CD4-positive, alpha-beta memory T cell (primary cell): ENCODE data around the gene SLC27A5. TPM values are rescaled to one million over a fixed set of nuclear protein-coding genes. Genes with fewer than 3 reads are reported as not detected.

ENCODE experiments used
- CTCF ChIA-PET: fragments of 350-600 bp; sonication (Branson Sonifier 250); formaldehyde crosslinking; loops from one replicate; lab custom pipeline; 2021; ENCODE audit warnings: inconsistent platforms; ENCODE audit not compliant: partially characterized antibody; lab: Charles Lee
- POLR2A ChIA-PET: fragments of 350-600 bp; sonication (Branson Sonifier 250); formaldehyde crosslinking; loops from one replicate; lab custom pipeline; 2021; ENCODE audit not compliant: partially characterized antibody; lab: Charles Lee
- DNase-seq, 5 donors: peaks; one replicate each; pipeline versions ENCODE4 v3.0.0 to v3.0.0-alpha.2; 2020 to 2022; ENCODE audit warnings: mixed read lengths in 1 of 5
- H3K27ac ChIP-seq: one replicate; pipeline ENCODE4 v1.7.0; 2013; ENCODE audit warnings: low read depth, low read length
- H3K27me3 ChIP-seq: 2 replicates; pipeline ENCODE4 v1.7.0; 2013; ENCODE audit warnings: mild to moderate bottlenecking, low read length, moderate library complexity; ENCODE audit not compliant: insufficient read depth
- H3K36me3 ChIP-seq: 2 replicates; pipeline ENCODE4 v1.7.0; 2013; ENCODE audit warnings: mild to moderate bottlenecking, low read length, moderate library complexity; ENCODE audit not compliant: insufficient read depth
- H3K4me1 ChIP-seq: 2 replicates; pipeline ENCODE4 v1.7.0; 2013; ENCODE audit warnings: mild to moderate bottlenecking, low read length, moderate library complexity; ENCODE audit not compliant: insufficient read depth
- H3K4me3 ChIP-seq, 2 donors: one replicate each; pipeline ENCODE4 v1.7.0; 2013; ENCODE audit warnings: low read length in 2 of 2, mild to moderate bottlenecking in 1 of 2
- H3K9me3 ChIP-seq, 2 donors: one replicate each; pipeline ENCODE4 v1.7.0; 2013; ENCODE audit warnings: low read length in 2 of 2, control low read depth in 1 of 2; ENCODE audit not compliant: control insufficient read depth in 1 of 2
- H3K27ac Mint-ChIP-seq, 7 donors: one replicate each; pipeline ENCODE4 v1.8.0; 2020 to 2021; ENCODE audit warnings: mixed read lengths in 7 of 7, mild to moderate bottlenecking in 6 of 7, inconsistent platforms in 3 of 7, moderate library complexity in 3 of 7
- H3K27me3 Mint-ChIP-seq, 2 donors: one replicate each; pipeline ENCODE4 v1.8.0; 2020 to 2021; ENCODE audit warnings: mixed read lengths in 2 of 2
- H3K36me3 Mint-ChIP-seq, 2 donors: one replicate each; pipeline ENCODE4 v1.8.0; 2020 to 2021; ENCODE audit warnings: mixed read lengths in 2 of 2, inconsistent platforms in 1 of 2, mild to moderate bottlenecking in 1 of 2
- H3K4me1 Mint-ChIP-seq, 4 donors: one replicate each; pipeline ENCODE4 v1.8.0; 2020 to 2021; ENCODE audit warnings: mixed read lengths in 4 of 4, mild to moderate bottlenecking in 1 of 4
- H3K4me3 Mint-ChIP-seq, 8 donors: one replicate each; pipeline ENCODE4 v1.8.0; 2020 to 2021; ENCODE audit warnings: mixed read lengths in 8 of 8, mild to moderate bottlenecking in 7 of 8, moderate library complexity in 6 of 8, inconsistent platforms in 3 of 8
- H3K9me3 Mint-ChIP-seq, 8 donors: one replicate each; pipeline ENCODE4 v1.8.0; 2020 to 2021; ENCODE audit warnings: mixed read lengths in 8 of 8, mild to moderate bottlenecking in 5 of 8, inconsistent platforms in 3 of 8, moderate library complexity in 1 of 8
- intact Hi-C: fragments of 100-400 bp; cut with micrococcal nuclease; formaldehyde crosslinking; loops from one replicate; pipeline ENCODE4 v1.15.1; 2023
- polyA plus RNA-seq, 2 donors: library from polyadenylated mRNA; unstranded; fragments of 300-500 nt; fragmentation: Illumina TruSeq; gene quantifications; one replicate each; pipeline ENCODE4 v1.2.3, GENCODE V29; 2021
- total RNA-seq, 2 experiments: library from RNA; stranded (reverse); gene quantifications; one replicate each; pipeline ENCODE4 v1.2.3, GENCODE V29; 2021

SLC27A5 gene
- total and polyA plus RNA-seq, 4 experiments from 2014 or later = 10.5 to 23.6 (median 14.1) TPM

GRCh38 chr19:58516964-58517833 is 5.4 kb upstream of the SLC27A5 start:
- intact Hi-C loops = loop anchor here (5.0 kb wide), 1 partner anchor 40 kb away; the partner anchor contains the start of gene ZNF446
- H3K36me3 ChIP-seq = peaks cover 13% of the 10 kb centered on the region
- peaks cover 6 to 19% of the 10 kb centered on the region in 2 donors for H3K36me3 Mint-ChIP-seq
- CTCF ChIA-PET = interaction anchor here (3.9 to 13.8 kb wide), 2 partner anchors 37 to 63 kb away, joined by 28 to 260 read pairs; partner anchors contain the start of gene CHMP2A
- no peak for DNase-seq
- no peaks in the 10 kb centered on the region for H3K27me3 Mint-ChIP-seq
- H3K27me3 ChIP-seq = no peaks in the 10 kb centered on the region
- peaks cover 40% of the 10 kb centered on the region for H3K4me1 ChIP-seq
- H3K4me1 Mint-ChIP-seq = peaks cover 18 to 63% (median 41%) of the 10 kb centered on the region in 4 donors
- H3K27ac ChIP-seq = no peak overlapping the region
- H3K4me3 ChIP-seq = no peak overlapping the region
- POLR2A ChIA-PET = interaction anchor here (0.6 to 5.4 kb wide), 3 partner anchors 17 to 46 kb away, joined by 3 to 86 read pairs (median 33); partner anchors contain the start of gene CHMP2A
- no peak overlapping the region for H3K27ac Mint-ChIP-seq
- peak overlapping the region in 1 of 8 donors; percentile 34 for H3K4me3 Mint-ChIP-seq
- H3K9me3 Mint-ChIP-seq = no peaks in the 10 kb centered on the region
- no peaks in the 10 kb centered on the region for H3K9me3 ChIP-seq

GRCh38 chr19:58516246-58516836 is 4.5 kb upstream of the SLC27A5 start:
- no peaks in the 10 kb centered on the region for H3K27me3 Mint-ChIP-seq
- H3K27ac ChIP-seq = no peak overlapping the region
- no peak for DNase-seq
- ChIA-PET POLR2A (interaction anchor here (1.0 to 1.9 kb wide), 2 partner anchors 28 to 64 kb away, joined by 3 to 5 read pairs; partner anchors contain the start of gene TRIM28), CTCF (interaction anchor here (13.8 kb wide), 1 partner anchor 64 kb away, joined by 260 read pairs; no protein-coding TSS in a partner anchor)
- peak overlapping the region in 2 of 8 donors; percentile 12 to 36 for H3K4me3 Mint-ChIP-seq
- peak overlapping the region in 3 of 7 donors; percentile 48 to 84 (median 57) for H3K27ac Mint-ChIP-seq
- H3K36me3 ChIP-seq = peaks cover 13% of the 10 kb centered on the region
- intact Hi-C loops = loop anchor here (5.0 kb wide), 1 partner anchor 39 kb away; the partner anchor contains the start of gene ZNF446
- peaks cover 40% of the 10 kb centered on the region for H3K4me1 ChIP-seq
- H3K9me3 ChIP-seq = no peaks in the 10 kb centered on the region
- H3K36me3 Mint-ChIP-seq = peaks cover 6 to 19% of the 10 kb centered on the region in 2 donors
- no peaks in the 10 kb centered on the region for H3K27me3 ChIP-seq
- no peak overlapping the region for H3K4me3 ChIP-seq
- H3K4me1 Mint-ChIP-seq = peaks cover 18 to 63% (median 41%) of the 10 kb centered on the region in 4 donors
- no peaks in the 10 kb centered on the region for H3K9me3 Mint-ChIP-seq

- Histone ChIP-seq H3K27me3 (no peaks in the 10 kb centered on the region), H3K9me3 (no peaks in the 10 kb centered on the region), H3K4me1 (peaks cover 36% of the 10 kb centered on the region), H3K36me3 (peaks cover 13% of the 10 kb centered on the region), H3K4me3 (no peak overlapping the region), H3K27ac (no peak overlapping the region)
- Mint-ChIP-seq H3K9me3 (no peaks in the 10 kb centered on the region), H3K4me1 (peaks cover 16 to 60% (median 39%) of the 10 kb centered on the region in 4 donors), H3K4me3 (peak overlapping the region in 5 of 8 donors; percentile 10 to 60 (median 49)), H3K27ac (peak overlapping the region in 3 of 7 donors; percentile 48 to 84 (median 84)), H3K27me3 (no peaks in the 10 kb centered on the region), H3K36me3 (peaks cover 6 to 19% of the 10 kb centered on the region in 2 donors)
- POLR2A ChIA-PET = interaction anchor here (0.7 to 1.9 kb wide), 4 partner anchors 29 to 65 kb away, joined by 3 to 5 read pairs (median 3); partner anchors contain the start of gene TRIM28
- no peak for DNase-seq
- CTCF ChIA-PET = interaction anchor here (1.3 to 13.8 kb wide), 2 partner anchors 54 to 65 kb away, joined by 3 to 260 read pairs; no protein-coding TSS in a partner anchor
- intact Hi-C loops = loop anchor here (5.0 kb wide), 1 partner anchor 38 kb away; the partner anchor contains the start of gene ZNF446
Measured at GRCh38 chr19:58515259-58515658, 3.5 kb upstream of the SLC27A5 start.

GRCh38 chr19:58514564-58515022 is 2.8 kb upstream of the SLC27A5 start:
- no peaks in the 10 kb centered on the region for H3K9me3 Mint-ChIP-seq
- no peak for DNase-seq
- H3K4me3 Mint-ChIP-seq = peak overlapping the region; percentile 61 to 88 (median 82)
- peak overlapping the region; percentile 31 for H3K27ac ChIP-seq
- H3K27me3 ChIP-seq = no peaks in the 10 kb centered on the region
- peaks cover 6 to 15% of the 10 kb centered on the region in 2 donors for H3K36me3 Mint-ChIP-seq
- peak overlapping the region; percentile 52 to 91 (median 88) for H3K27ac Mint-ChIP-seq
- ChIA-PET POLR2A (interaction anchor here (0.6 to 2.5 kb wide), 9 partner anchors 24 to 66 kb away, joined by 3 to 21 read pairs (median 4); partner anchors contain the start of genes CHMP2A and TRIM28), CTCF (interaction anchor here (0.6 to 13.8 kb wide), 14 partner anchors 8 to 184 kb away, joined by 3 to 260 read pairs (median 4); partner anchors contain the start of genes CHMP2A and ZNF497)
- intact Hi-C loops = loop anchor here (1.0 to 5.0 kb wide), 4 partner anchors 30 to 332 kb away; partner anchors contain the start of genes TRIM28 and ZNF446
- no peaks in the 10 kb centered on the region for H3K9me3 ChIP-seq
- H3K4me1 Mint-ChIP-seq = peaks cover 14 to 53% (median 34%) of the 10 kb centered on the region in 4 donors
- H3K4me1 ChIP-seq = peaks cover 33% of the 10 kb centered on the region
- H3K36me3 ChIP-seq = peaks cover 13% of the 10 kb centered on the region
- H3K4me3 ChIP-seq = peak overlapping the region in 1 of 2 donors; percentile 9
- no peaks in the 10 kb centered on the region for H3K27me3 Mint-ChIP-seq

- H3K9me3 ChIP-seq = no peaks in the 10 kb centered on the region
- peak; percentile 93 to 95 (median 94) for DNase-seq
- intact Hi-C loops = loop anchor here (1.0 kb wide), 3 partner anchors 30 to 332 kb away; partner anchors contain the start of gene TRIM28
- H3K4me1 ChIP-seq = peaks cover 31% of the 10 kb centered on the region
- Mint-ChIP-seq H3K9me3 (no peaks in the 10 kb centered on the region), H3K27me3 (no peaks in the 10 kb centered on the region), H3K4me3 (peak overlapping the region; percentile 74 to 88 (median 84)), H3K27ac (peak overlapping the region; percentile 82 to 93 (median 91)), H3K36me3 (peaks cover 6 to 11% of the 10 kb centered on the region in 2 donors), H3K4me1 (peaks cover 11 to 49% (median 29%) of the 10 kb centered on the region in 4 donors)
- ChIA-PET CTCF (interaction anchor here (0.6 to 13.8 kb wide), 14 partner anchors 9 to 184 kb away, joined by 3 to 260 read pairs (median 4); partner anchors contain the start of genes CHMP2A and ZNF497), POLR2A (interaction anchor here (0.6 to 2.5 kb wide), 11 partner anchors 25 to 66 kb away, joined by 3 to 21 read pairs (median 4); partner anchors contain the start of genes CHMP2A, MZF1, TRIM28 and UBE2M)
- peak overlapping the region in 1 of 2 donors; percentile 32 for H3K4me3 ChIP-seq
- H3K27me3 ChIP-seq = no peaks in the 10 kb centered on the region
- H3K36me3 ChIP-seq = peaks cover 13% of the 10 kb centered on the region
- peak overlapping the region; percentile 61 for H3K27ac ChIP-seq
Measured at GRCh38 chr19:58513694-58514563, 2.1 kb upstream of the SLC27A5 start.
